CD4-positive, alpha-beta T cell treated with Interleukin-15 for 1 hour (primary cell): ENCODE data around the gene FTCDNL1.

Experiments used
- DNase-seq: peaks from one replicate; pipeline ENCODE4 v3.0.0-alpha.2; 2020

Gene FTCDNL1

GRCh38 chr2:199850718-199851500 lies at the start of gene FTCDNL1:
FTCDNL1 (minus strand) TSS chr2:199851192; CDS start chr2:199848962, 2,230 bp downstream.
- peak; percentile 52 for DNase-seq

- no peak for DNase-seq
These were observed 45.6 kb upstream of the FTCDNL1 start for GRCh38 chr2:199896617-199897016.

GRCh38 chr2:199895406-199895805 lies 44.4 kb upstream of the FTCDNL1 start:
- no peak for DNase-seq

DNA sequence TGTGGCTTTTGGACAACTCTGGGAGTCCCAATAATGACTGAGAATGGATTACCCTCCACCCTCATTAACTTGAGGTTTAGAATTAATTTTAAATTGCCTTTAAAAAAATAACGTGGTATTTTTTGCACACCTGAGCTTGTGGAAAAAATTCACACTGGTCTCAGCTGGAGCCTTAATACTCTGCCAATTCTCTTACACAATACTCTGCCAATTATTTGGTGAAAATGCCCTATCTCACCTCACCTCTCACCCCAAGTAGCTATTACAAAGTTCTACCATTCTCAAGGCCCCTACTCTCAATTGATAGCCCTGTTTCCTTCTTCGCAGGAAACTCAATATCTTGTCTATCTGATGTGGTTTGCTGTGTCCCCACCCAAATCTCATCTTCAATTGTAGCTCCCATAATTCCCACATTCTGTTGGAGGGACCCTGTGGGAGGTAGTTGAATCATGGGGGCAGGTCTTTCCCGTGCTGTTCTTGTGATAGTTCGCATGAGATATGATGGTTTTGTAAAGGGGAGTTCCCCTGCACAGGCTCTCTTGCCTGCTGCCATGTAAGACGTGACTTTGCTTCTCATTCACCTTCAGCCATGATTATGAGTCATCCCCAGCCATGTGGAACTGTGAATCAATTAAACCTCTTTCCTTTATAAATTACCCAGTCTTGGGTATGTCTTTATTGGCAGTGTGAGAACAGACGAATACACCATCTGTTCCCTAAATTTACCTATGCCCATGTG lies 32.7 kb upstream of the FTCDNL1 start:
- no peak for DNase-seq

DNA sequence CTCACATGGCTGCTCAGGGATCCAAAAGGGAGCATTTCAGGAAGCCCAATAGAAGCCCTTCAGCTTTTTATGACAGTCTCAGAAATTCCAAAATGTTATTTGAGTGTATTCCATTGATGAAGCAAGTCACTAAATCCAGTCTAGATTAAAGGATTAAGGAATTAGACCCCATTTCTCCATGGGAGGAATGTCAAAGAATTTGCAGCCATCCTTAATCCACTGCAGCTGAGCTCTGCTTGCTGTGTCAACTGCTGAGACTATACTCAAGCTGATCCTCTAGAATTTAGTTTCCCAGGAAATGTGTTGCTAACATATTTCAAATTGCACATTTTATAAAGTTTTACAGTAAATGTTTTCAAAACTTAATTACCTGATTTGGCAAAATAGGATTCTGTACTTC lies 31.7 kb upstream of the FTCDNL1 start:
- DNase-seq, result no peak

- DNase-seq, result no peak
These were observed 24.4 kb upstream of the FTCDNL1 start for GRCh38 chr2:199875400-199875799.

DNA sequence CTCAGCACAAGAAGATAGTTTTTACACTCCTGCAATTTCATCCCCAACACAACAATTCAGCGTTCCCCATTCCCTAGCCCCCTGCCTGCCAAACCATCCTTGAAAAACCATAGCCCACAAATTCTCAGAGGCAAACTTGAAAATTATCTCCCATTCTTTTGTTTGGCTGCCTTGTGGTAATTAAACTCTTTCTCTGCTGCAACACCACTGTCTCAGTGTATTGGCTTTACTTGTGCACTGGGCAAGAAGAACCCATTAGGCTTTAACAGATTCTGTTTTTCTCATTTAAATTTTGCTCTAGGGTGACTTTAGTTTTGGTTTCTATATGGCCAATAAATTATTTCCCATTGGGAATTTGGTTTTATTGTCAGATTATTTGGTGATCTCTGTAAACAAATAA lies 23.2 kb upstream of the FTCDNL1 start:
- no peak for DNase-seq

- no peak for DNase-seq
These were observed 19.6 kb upstream of the FTCDNL1 start for GRCh38 chr2:199870581-199870980.

- DNase-seq, result no peak
These were observed 18.7 kb upstream of the FTCDNL1 start for GRCh38 chr2:199869653-199870052.

GRCh38 chr2:199869227-199869541 lies 18.2 kb upstream of the FTCDNL1 start:
- DNase-seq, result no peak

DNA sequence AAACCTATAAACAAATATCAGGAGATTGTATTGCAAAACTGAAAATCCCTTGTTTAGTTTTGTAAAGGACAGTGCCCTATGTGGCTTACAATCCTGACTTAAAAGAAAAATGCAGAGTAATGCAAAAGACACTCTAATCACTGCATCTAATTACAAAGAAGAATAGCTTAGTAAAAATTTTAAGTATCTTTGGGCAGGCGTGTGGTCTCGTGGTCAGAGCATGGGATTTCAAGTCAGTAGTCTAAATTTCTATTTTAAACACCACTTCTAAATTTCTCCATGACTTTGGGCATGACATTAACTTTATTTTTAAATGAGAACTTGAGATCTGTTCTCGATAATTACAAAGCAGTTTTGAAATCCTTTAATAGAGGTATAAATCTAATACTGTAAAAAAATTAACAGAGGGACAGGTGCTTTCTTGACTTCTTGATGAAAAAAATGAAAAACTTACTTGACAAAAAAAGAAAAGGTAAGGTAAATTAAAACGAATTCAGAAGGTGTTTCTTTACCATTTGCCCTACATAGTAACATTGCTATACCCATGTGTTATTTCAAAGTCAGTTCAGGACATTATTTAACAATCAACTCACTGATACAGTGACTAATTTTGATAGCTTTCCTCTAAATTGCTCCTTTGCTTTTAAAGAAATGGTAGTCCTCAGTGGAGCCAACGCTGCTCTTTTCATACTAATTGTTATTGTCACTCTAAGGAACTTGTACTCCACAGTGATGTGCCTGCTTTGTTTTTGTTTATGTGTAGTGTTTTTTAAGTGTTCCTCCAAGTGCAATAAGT lies 17.6 kb upstream of the FTCDNL1 start:
- no peak for DNase-seq

DNA sequence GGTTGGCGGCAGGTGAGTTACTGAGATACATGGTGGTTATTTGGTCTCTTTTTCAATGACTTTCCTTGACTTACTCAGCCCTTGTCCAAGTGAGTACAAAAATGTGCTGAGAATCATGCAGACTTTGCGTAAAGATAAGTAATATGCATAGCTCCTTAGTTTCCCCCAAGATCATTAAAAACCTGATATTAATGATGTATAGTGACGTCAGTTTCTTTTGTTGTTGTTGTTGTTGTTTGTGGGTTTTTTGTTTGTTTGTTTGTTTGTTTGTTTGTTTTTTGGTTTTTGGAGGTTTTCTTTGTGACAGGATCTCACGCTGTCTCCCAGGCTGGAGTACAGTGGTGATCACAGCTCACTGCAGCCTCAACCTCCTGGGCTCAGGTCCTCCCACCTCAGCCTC lies 14.9 kb upstream of the FTCDNL1 start:
- DNase-seq, result no peak

GRCh38 chr2:199862788-199863187 lies 11.8 kb upstream of the FTCDNL1 start:
- DNase-seq, result no peak

GRCh38 chr2:199861132-199861774 lies 10.3 kb upstream of the FTCDNL1 start:
- no peak for DNase-seq

GRCh38 chr2:199855812-199856211 lies 4.8 kb upstream of the FTCDNL1 start:
- no peak for DNase-seq

GRCh38 chr2:199851883-199852282 lies 891 bp upstream of the FTCDNL1 start:
- DNase-seq, result no peak

DNA sequence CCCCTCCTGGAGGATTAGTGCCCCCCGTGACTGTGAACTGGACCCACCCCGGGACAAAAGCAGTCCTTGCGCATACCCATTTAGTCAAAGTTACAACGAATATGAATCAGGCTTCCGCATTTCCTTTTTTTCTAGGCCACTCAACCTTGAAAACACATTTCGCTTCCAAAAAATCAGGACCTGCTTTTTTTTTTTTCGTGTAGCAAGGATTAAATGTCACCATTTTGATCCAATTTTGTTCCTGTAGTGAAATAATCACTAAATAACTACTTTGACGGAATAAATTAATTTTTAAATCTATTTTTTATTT lies 464 bp upstream of the FTCDNL1 start:
- DNase-seq, result no peak

DNA sequence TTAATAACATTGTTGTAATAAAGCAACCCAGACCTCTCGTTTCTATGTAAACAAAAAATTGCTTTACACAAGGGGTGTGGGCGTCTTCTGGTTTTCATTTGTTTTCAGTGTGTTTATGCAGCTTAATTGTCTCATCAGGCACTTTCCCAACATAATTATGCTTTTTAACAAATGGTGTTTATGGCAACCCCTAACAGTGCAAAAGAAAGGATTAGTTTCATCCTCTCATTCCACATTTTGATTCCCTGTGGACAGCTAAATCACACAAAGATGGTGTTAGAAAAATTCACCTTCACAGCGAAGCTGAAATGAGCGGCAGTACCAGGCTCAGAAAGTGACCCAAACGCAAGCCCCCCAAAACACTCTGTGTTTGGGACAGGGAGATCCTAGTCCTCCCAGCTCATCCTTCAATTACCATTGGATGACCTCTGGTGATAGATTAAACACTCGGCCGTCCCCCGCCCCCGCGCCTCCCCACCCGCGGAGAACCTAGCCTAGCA lies 724 bp downstream of the FTCDNL1 start:
- DNase-seq, result no peak

DNA sequence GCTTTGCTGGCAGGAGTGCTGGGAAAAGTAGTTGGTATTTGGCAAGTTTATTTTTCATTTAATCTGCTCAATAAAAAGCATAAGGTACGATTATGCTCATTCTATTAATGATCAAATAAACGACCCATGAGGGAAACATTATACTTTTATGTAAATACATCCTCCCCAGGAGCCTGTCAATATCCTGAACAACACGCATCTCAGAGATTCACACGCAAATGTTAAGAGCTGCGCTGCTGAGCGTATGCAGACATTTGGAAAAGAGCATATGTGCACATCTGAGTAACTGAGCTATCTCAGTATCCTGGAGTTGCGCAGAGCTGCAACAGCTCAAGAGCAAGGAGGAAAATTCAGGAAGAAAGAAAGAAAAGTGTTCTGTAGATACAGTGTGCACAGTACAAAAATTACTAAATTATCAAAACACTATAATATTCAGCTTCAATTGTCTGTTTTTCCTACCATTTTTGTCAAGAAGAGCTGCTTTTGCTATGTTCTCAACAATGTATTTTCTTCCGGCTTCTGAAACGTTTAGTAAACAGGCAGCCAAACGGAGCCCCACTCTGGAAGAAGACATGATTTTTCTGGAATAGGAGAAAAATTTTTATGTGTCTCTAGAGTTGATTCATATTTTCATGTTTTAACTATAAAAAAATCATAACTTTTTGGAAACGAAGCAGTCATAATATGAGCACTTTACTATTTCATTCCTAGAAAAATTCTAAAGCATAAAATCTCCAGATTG lies 2.4 kb downstream of the FTCDNL1 start:
- DNase-seq, result no peak

DNA sequence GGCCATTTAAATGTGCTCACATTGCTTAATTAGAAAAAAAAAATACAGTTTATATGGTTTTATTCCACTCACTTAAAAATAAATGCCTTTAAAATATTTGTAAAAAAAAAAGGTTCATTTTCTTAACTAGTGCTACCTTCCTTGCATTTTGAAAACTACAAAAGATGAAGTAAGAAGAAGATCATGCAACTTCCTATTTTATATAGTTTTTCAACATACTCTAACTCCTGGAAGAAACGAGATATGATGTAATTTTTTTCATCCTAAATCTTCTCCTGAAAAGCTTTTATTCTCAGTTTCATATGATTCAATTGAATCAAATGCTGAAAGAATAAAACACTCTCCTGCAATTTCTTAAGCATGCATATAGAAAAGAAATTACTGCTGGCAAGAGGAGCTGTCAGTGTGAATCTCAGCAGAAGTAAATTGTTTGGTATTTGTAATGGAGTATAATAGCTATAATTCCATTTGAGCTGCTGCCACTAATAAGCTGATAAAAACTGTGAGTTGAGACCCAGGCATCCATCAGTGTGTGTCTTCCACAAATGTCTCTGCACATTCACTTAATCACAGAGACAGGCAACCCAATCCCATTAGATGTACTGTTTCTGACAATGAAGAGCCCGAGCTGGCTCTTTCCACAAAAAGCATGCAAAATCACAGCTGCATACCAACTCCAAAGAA lies 3.7 kb downstream of the FTCDNL1 start:
- DNase-seq, result no peak

GRCh38 chr2:199842631-199843395 lies 8.2 kb downstream of the FTCDNL1 start:
- DNase-seq, result no peak
